ENCODE data around the gene EDN1. TPM values are rescaled to one million over a fixed set of nuclear protein-coding genes. Genes with fewer than 3 reads are reported as not detected.

Gene EDN1
- total and polyA plus RNA-seq, 2 experiments from 2014 or later: 1.8 to 4.1 TPM

DNA sequence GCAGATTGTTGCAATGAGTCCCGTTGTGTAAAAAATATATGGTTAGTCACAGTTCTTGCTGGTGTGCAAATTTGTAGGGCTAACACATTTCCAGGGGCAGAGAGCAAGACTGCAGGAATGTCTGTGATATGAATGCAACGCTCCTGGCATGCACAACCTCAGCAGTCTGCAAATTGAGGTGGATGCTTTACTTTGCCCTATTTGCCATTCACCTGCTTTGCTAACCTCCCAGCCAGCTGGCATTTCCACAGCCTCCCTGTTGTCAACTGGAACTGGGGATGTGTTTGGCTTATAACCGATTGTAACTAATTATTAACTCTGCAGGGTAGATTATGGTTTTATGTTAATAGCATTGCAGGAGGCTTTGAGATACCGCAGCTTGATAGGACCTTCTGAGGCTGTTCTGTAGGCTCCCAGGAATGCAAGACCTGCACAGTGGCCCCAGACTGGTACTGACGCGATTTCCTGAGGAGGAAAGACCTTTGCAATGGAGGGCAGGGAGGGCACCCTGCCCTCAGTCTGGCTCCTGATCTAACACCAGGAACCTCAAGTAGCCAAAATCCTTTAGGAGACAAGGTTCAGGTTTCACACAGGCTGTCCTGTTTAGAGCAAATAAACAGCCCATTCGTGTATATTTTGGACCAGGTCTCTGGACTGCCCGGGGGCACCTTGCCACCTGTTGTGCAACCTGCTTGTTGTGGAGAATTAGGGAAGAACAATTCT, 53.4 kb downstream of the EDN1 start:
- Histone ChIP-seq H3K9me3 (ENCODE audit: low read depth) (no peaks in the 10 kb centered on the region), H3K4me1 (ENCODE audit: insufficient read depth) (peaks cover 4% of the 10 kb centered on the region), H3K4me2 (ENCODE audit: unreplicated experiment) (no peak overlapping the region), H3K79me2 (ENCODE audit: insufficient read depth) (no peaks in the 10 kb centered on the region), H3K9ac (no peak overlapping the region), H4K20me1 (ENCODE audit: insufficient read depth) (no peaks in the 10 kb centered on the region), H2AFZ (no peak overlapping the region), H3K27me3 (replicated peaks; ENCODE audit: insufficient read depth) (no peaks in the 10 kb centered on the region; the same call in 1 of the 2 replicates), H3K4me3 (no peak overlapping the region), H3K36me3 (ENCODE audit: low read depth) (no peaks in the 10 kb centered on the region), H3K9me2 (ENCODE audit: insufficient read depth) (no peaks in the 10 kb centered on the region), H3F3A (ENCODE audit: insufficient read depth) (peaks cover 4% of the 10 kb centered on the region; the same call in 1 of the 2 replicates), H3K27ac (no peak overlapping the region)
- 85% methylated on average over 8 of the region's 8 CpGs for WGBS, 2 experiments (ENCODE audit: low coverage in 1 of 2, low lambda C conversion rate in 2 of 2, missing lambda C conversion rate in 2 of 2)
- in situ Hi-C loops (cut with MboI): no loop called here
- no peak for DNase-seq
- TF ChIP-seq EZH2phosphoT487 (IDR thresholded peaks at IDR 0.05; ENCODE audit: insufficient read depth, low read depth): no peak
- TF ChIP-seq EZH2 (IDR thresholded peaks at IDR 0.05; ENCODE audit: insufficient read depth, poor library complexity, severe bottlenecking): no peak

DNA sequence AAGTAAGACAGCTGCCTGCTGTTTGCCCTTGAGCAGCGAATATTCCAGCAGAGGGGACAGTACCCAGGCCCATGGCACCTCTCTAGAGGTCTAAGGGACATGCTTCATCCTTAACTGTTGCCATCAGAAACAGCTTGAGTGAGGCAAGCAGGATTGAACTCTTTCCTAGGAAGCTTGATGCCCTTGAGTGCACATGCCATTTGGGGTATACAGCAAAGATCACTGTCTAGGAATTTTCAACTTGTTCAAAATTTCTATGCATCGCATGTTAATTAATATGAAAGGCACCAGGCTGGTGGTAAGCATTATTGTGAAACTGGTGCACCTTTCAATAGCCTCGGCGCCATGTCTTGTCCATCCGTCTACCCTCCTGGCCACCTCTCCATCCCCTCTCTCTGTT, 54.1 kb downstream of the EDN1 start:
- H3K4me2 ChIP-seq (ENCODE audit: unreplicated experiment): no peak overlapping the region
- H3K27ac ChIP-seq: no peak overlapping the region
- no peak overlapping the region for H3K4me3 ChIP-seq
- no peak for DNase-seq
- H3K36me3 ChIP-seq (ENCODE audit: low read depth): no peaks in the 10 kb centered on the region
- TF ChIP-seq EZH2phosphoT487 (IDR thresholded peaks at IDR 0.05; ENCODE audit: insufficient read depth, low read depth) (no peak), EZH2 (IDR thresholded peaks at IDR 0.05; ENCODE audit: insufficient read depth, poor library complexity, severe bottlenecking) (no peak)
- H3K27me3 ChIP-seq (replicated peaks; ENCODE audit: insufficient read depth): no peaks in the 10 kb centered on the region; the same call in 1 of the 2 replicates
- in situ Hi-C loops (cut with MboI): no loop called here
- WGBS, 2 experiments (ENCODE audit: low coverage in 1 of 2, low lambda C conversion rate in 2 of 2, missing lambda C conversion rate in 2 of 2): 83 to 87% methylated on average over 5 of the region's 5 CpGs
- H4K20me1 ChIP-seq (ENCODE audit: insufficient read depth): no peaks in the 10 kb centered on the region
- H3K9me3 ChIP-seq (ENCODE audit: low read depth): no peaks in the 10 kb centered on the region
- H3K4me1 ChIP-seq (ENCODE audit: insufficient read depth): peaks cover 11% of the 10 kb centered on the region
- H3K9ac ChIP-seq: no peak overlapping the region
- peaks cover 11% of the 10 kb centered on the region; the same call in 1 of the 2 replicates for H3F3A ChIP-seq (ENCODE audit: insufficient read depth)
- no peaks in the 10 kb centered on the region for H3K79me2 ChIP-seq (ENCODE audit: insufficient read depth)
- H2AFZ ChIP-seq: no peak overlapping the region
- H3K9me2 ChIP-seq (ENCODE audit: insufficient read depth): no peaks in the 10 kb centered on the region

DNA sequence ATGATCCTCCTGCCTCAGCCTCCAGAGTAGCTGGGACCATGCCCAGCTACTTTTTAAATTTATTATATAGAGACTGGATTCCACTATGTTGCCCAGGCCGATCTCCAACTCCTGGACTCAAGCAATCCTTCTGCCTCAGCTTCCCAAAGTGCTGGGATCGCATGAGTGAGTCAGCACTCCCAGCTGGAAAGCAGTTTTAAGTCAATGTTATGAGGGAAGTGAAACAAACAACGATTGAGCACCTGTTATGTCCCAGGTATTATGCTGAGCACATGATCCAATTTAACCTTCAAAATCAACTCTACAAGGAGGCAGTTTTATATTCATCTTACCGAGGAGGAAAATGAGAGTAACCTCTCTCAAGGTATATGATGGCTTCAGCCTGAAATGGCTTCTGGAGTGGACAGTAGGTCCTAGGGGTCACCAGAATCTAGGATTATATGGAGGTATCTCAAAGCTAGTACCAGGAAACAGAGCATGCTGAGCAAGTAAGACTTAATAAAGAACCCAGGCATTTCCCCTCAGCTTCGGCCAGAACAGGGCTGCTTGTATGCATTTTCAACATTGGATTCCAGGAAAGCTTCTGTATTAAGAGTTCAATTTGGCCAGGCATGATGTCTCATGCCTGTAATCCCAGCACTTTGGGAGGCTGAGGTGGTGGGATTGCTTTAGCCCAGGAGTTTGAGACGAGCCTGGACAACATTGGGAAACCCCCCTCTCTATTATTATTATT, 55.0 kb downstream of the EDN1 start:
- no peak for TF ChIP-seq EZH2 (IDR thresholded peaks at IDR 0.05; ENCODE audit: insufficient read depth, poor library complexity, severe bottlenecking)
- TF ChIP-seq EZH2phosphoT487 (IDR thresholded peaks at IDR 0.05; ENCODE audit: insufficient read depth, low read depth): no peak

DNA sequence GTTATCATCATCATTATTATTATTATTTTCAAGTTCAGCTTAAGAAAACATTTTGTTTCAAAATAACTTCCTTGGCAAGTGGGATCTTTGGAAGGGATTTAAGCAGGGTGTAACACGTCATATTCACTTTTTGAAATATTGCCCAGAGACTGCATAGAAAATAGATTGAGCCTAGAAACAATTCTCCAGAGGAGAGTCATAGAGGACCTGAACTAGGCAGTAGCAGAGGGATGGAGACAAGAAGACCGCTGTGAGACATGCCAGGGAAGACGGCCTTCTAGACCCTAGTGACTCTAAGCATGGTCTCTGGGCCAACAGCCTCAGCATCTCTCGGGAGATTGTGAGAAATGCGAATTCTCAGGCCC, 55.5 kb downstream of the EDN1 start:
- no peaks in the 10 kb centered on the region; the same call in 1 of the 2 replicates for H3K27me3 ChIP-seq (replicated peaks; ENCODE audit: insufficient read depth)
- in situ Hi-C loops (cut with MboI): no loop called here
- no peaks in the 10 kb centered on the region for H3K79me2 ChIP-seq (ENCODE audit: insufficient read depth)
- H3K4me3 ChIP-seq: no peak overlapping the region
- DNase-seq: no peak
- no peaks in the 10 kb centered on the region for H3K36me3 ChIP-seq (ENCODE audit: low read depth)
- no peaks in the 10 kb centered on the region for H3K9me2 ChIP-seq (ENCODE audit: insufficient read depth)
- TF ChIP-seq EZH2 (IDR thresholded peaks at IDR 0.05; ENCODE audit: insufficient read depth, poor library complexity, severe bottlenecking) (no peak), EZH2phosphoT487 (IDR thresholded peaks at IDR 0.05; ENCODE audit: insufficient read depth, low read depth) (no peak)
- H3K27ac ChIP-seq: no peak overlapping the region
- H3K9me3 ChIP-seq (ENCODE audit: low read depth): no peaks in the 10 kb centered on the region
- H4K20me1 ChIP-seq (ENCODE audit: insufficient read depth): no peaks in the 10 kb centered on the region
- 78 to 86% methylated on average over 5 of the region's 5 CpGs for WGBS, 2 experiments (ENCODE audit: low coverage in 1 of 2, low lambda C conversion rate in 2 of 2, missing lambda C conversion rate in 2 of 2)
- no peak overlapping the region for H3K4me2 ChIP-seq (ENCODE audit: unreplicated experiment)
- H3F3A ChIP-seq (ENCODE audit: insufficient read depth): peaks cover 15% of the 10 kb centered on the region; the same call in 1 of the 2 replicates
- peaks cover 12% of the 10 kb centered on the region for H3K4me1 ChIP-seq (ENCODE audit: insufficient read depth)
- H3K9ac ChIP-seq: no peak overlapping the region
- no peak overlapping the region for H2AFZ ChIP-seq

More for the DNA sequence above, 55.0 kb downstream of the EDN1 start:
- in situ Hi-C loops (cut with MboI): no loop called here
- Histone ChIP-seq H3K9me2 (ENCODE audit: insufficient read depth) (no peaks in the 10 kb centered on the region), H4K20me1 (ENCODE audit: insufficient read depth) (no peaks in the 10 kb centered on the region), H3F3A (ENCODE audit: insufficient read depth) (peaks cover 15% of the 10 kb centered on the region; the same call in 1 of the 2 replicates), H2AFZ (no peak overlapping the region), H3K36me3 (ENCODE audit: low read depth) (no peaks in the 10 kb centered on the region), H3K4me3 (no peak overlapping the region), H3K4me2 (ENCODE audit: unreplicated experiment) (no peak overlapping the region), H3K4me1 (ENCODE audit: insufficient read depth) (peaks cover 12% of the 10 kb centered on the region), H3K9ac (no peak overlapping the region), H3K9me3 (ENCODE audit: low read depth) (no peaks in the 10 kb centered on the region), H3K27ac (no peak overlapping the region), H3K79me2 (ENCODE audit: insufficient read depth) (no peaks in the 10 kb centered on the region), H3K27me3 (replicated peaks; ENCODE audit: insufficient read depth) (no peaks in the 10 kb centered on the region; the same call in 1 of the 2 replicates)
- DNase-seq: no peak
- 81 to 84% methylated on average over 6 of the region's 6 CpGs for WGBS, 2 experiments (ENCODE audit: low coverage in 1 of 2, low lambda C conversion rate in 2 of 2, missing lambda C conversion rate in 2 of 2)

Small RNA genes within 50 kb of the gene (small RNA-seq; reads per million reads assigned to genes)
- not detected for gene SUMO2P12 (ENCODE audit: low read depth, low replicate concordance)

Measured in GM23248 (cell line).